H1 (cell line): Measurements from ENCODE around the gene MCMBP. TPM values are rescaled to one million over a fixed set of nuclear protein-coding genes. Genes with fewer than 3 reads are reported as not detected.

Source experiments
- CTCF ChIA-PET: fragments of 300-600 bp; sonication (Branson Sonifier 250); formaldehyde crosslinking; loops from one replicate; lab custom pipeline; 2021; ENCODE audit not compliant: partially characterized antibody; lab: Charles Lee
- POLR2A ChIA-PET: fragments of 300-600 bp; sonication (Branson Sonifier 250); formaldehyde crosslinking; loops from one replicate; lab custom pipeline; 2021; ENCODE audit warnings: inconsistent platforms; ENCODE audit not compliant: partially characterized antibody; lab: Charles Lee
- DNase-seq, 2 experiments: peaks; one replicate each; pipeline versions ENCODE4 v3.0.0 to v3.0.0-alpha.2; 2010 to 2022; ENCODE audit warnings: low spot score in 2 of 2, low read depth in 1 of 2, mixed read lengths in 1 of 2
- FAIRE-seq: peaks from 2 replicates; lab custom pipeline; 2011; peaks lifted over from hg19 to GRCh38; lab: Jason Lieb, UNC
- H2AFZ ChIP-seq: 2 replicates; pipeline ENCODE4 v1.8.1; 2012; ENCODE audit warnings: low read length, inconsistent platforms
- H2AK5ac ChIP-seq: 2 replicates; pipeline ENCODE4 v1.6.1; 2013; ENCODE audit warnings: low read depth, low read length
- H2BK120ac ChIP-seq: replicated peaks from 2 replicates; pipeline ENCODE3; 2013; ENCODE audit warnings: low read depth, low read length, inconsistent platforms
- H2BK12ac ChIP-seq: 2 replicates; pipeline ENCODE4 v1.6.1; 2013; ENCODE audit warnings: low read depth, low read length
- H2BK15ac ChIP-seq: 2 replicates; pipeline ENCODE4 v1.6.1; 2013; ENCODE audit warnings: low read length
- H2BK20ac ChIP-seq: 2 replicates; pipeline ENCODE4 v1.6.1; 2013; ENCODE audit warnings: low read length
- H2BK5ac ChIP-seq: 2 replicates; pipeline ENCODE4 v1.6.1; 2013; ENCODE audit warnings: low read depth, low read length
- H3K14ac ChIP-seq: 2 replicates; pipeline ENCODE4 v1.6.1; 2013; ENCODE audit warnings: inconsistent platforms; ENCODE audit not compliant: insufficient read length
- H3K18ac ChIP-seq: 2 replicates; pipeline ENCODE4 v1.6.1; 2013; ENCODE audit warnings: low read length; ENCODE audit errors: extremely low read depth
- H3K23ac ChIP-seq: 2 replicates; pipeline ENCODE4 v1.6.1; 2013; ENCODE audit warnings: inconsistent platforms; ENCODE audit not compliant: insufficient read length
- H3K23me2 ChIP-seq: 2 replicates; pipeline ENCODE4 v1.6.1; 2013; ENCODE audit warnings: low read depth, low read length
- H3K27ac ChIP-seq: 2 replicates; pipeline ENCODE4 v1.6.1; 2011; ENCODE audit warnings: low read depth, low read length, inconsistent platforms
- H3K27me3 ChIP-seq, 4 experiments: replicated peaks in 1 of 4; 1 replicate in 1 of 4; 2 replicates in 3 of 4; pipeline versions ENCODE4 v1.6.1 to v1.8.1; 2011 to 2013; ENCODE audit warnings: low read length in 3 of 4, mild to moderate bottlenecking in 3 of 4, inconsistent platforms in 2 of 4, mixed read lengths in 2 of 4, moderate library complexity in 1 of 4; ENCODE audit not compliant: control insufficient read depth in 3 of 4, insufficient read depth in 3 of 4; ENCODE audit errors: extremely low read depth in 1 of 4
- H3K36me3 ChIP-seq, 4 experiments: 2 replicates each; pipeline versions ENCODE4 v1.6.1 to v1.8.1; 2011 to 2013; ENCODE audit warnings: mild to moderate bottlenecking in 4 of 4, low read length in 3 of 4, moderate library complexity in 2 of 4, control low read depth in 1 of 4, inconsistent platforms in 1 of 4; ENCODE audit not compliant: insufficient read depth in 4 of 4, control insufficient read depth in 2 of 4
- H3K4ac ChIP-seq: replicated peaks from 2 replicates; pipeline ENCODE3; 2013; ENCODE audit warnings: low read length, low read depth, mixed read lengths, inconsistent platforms; ENCODE audit not compliant: insufficient read length
- H3K4me1 ChIP-seq, 4 experiments: replicated peaks in 1 of 4; 1 replicate in 1 of 4; 2 replicates in 3 of 4; pipeline versions ENCODE4 v1.6.1 to v1.8.1; 2011 to 2013; ENCODE audit warnings: low read length in 3 of 4, inconsistent platforms in 2 of 4, mixed read lengths in 1 of 4; ENCODE audit not compliant: insufficient read depth in 4 of 4, control insufficient read depth in 3 of 4
- H3K4me2 ChIP-seq, 2 experiments: 2 replicates each; pipeline versions ENCODE4 v1.6.1 to v1.8.1; 2011 to 2013; ENCODE audit warnings: low read depth in 2 of 2, low read length in 2 of 2, control low read depth in 1 of 2, inconsistent platforms in 1 of 2, mild to moderate bottlenecking in 1 of 2; ENCODE audit not compliant: insufficient read depth in 1 of 2
- H3K4me3 ChIP-seq, 4 experiments: fragments of 200-600, 300-600 bp in 1 of 4; sonication (generic), shearing (Covaris generic), sonication (Bioruptor Twin) in 1 of 4; 2 replicates each; pipeline versions ENCODE4 v1.5.1 to v1.8.1; 2011 to 2016; ENCODE audit warnings: low read length in 4 of 4, low read depth in 3 of 4, control low read depth in 2 of 4, inconsistent platforms in 2 of 4, mild to moderate bottlenecking in 2 of 4, mixed read lengths in 1 of 4, moderate library complexity in 1 of 4; ENCODE audit not compliant: insufficient read depth in 2 of 4; ENCODE audit errors: extremely low read depth in 1 of 4
- H3K56ac ChIP-seq: replicated peaks from 2 replicates; pipeline ENCODE3; 2013; ENCODE audit warnings: low read depth, mild to moderate bottlenecking, mixed read lengths, low read length, inconsistent platforms; ENCODE audit not compliant: insufficient read length
- H3K79me1 ChIP-seq: 2 replicates; pipeline ENCODE4 v1.6.1; 2013; ENCODE audit warnings: low read depth, low read length, control low read depth
- H3K79me2 ChIP-seq, 2 experiments: 2 replicates each; pipeline versions ENCODE4 v1.6.1 to v1.8.1; 2012 to 2013; ENCODE audit warnings: low read length in 2 of 2, mild to moderate bottlenecking in 2 of 2, inconsistent platforms in 1 of 2; ENCODE audit not compliant: insufficient read depth in 2 of 2, control insufficient read depth in 1 of 2
- H3K9ac ChIP-seq, 4 experiments: replicated peaks in 1 of 4; 1 replicate in 1 of 4; 2 replicates in 3 of 4; pipeline versions ENCODE4 v1.6.1 to v1.8.1; 2011 to 2013; ENCODE audit warnings: low read depth in 3 of 4, low read length in 3 of 4, control low read depth in 2 of 4, mild to moderate bottlenecking in 2 of 4, moderate library complexity in 2 of 4, inconsistent platforms in 1 of 4; ENCODE audit errors: extremely low read depth in 1 of 4
- H3K9me3 ChIP-seq, 2 experiments: 2 replicates each; pipeline versions ENCODE4 v1.6.1 to v1.8.1; 2012 to 2013; ENCODE audit warnings: mild to moderate bottlenecking in 2 of 2, moderate library complexity in 2 of 2, control low read depth in 1 of 2, inconsistent platforms in 1 of 2, low read depth in 1 of 2, low read length in 1 of 2, mixed read lengths in 1 of 2; ENCODE audit not compliant: insufficient read depth in 2 of 2
- H4K20me1 ChIP-seq, 2 experiments: replicated peaks in 1 of 2; 2 replicates each; pipeline versions ENCODE3 to v1.8.1; 2011 to 2013; ENCODE audit warnings: inconsistent platforms in 2 of 2, low read length in 2 of 2, mild to moderate bottlenecking in 1 of 2; ENCODE audit not compliant: insufficient read depth in 2 of 2, control insufficient read depth in 1 of 2
- H4K5ac ChIP-seq: 2 replicates; pipeline ENCODE4 v1.6.1; 2013; ENCODE audit warnings: low read length, low read depth, mixed read lengths, inconsistent platforms; ENCODE audit not compliant: insufficient read length
- H4K8ac ChIP-seq: 2 replicates; pipeline ENCODE4 v1.8.0; 2013; ENCODE audit warnings: mild to moderate bottlenecking, moderate library complexity, low read length, inconsistent platforms; ENCODE audit not compliant: insufficient read depth; ENCODE audit errors: extremely low read depth
- H4K91ac ChIP-seq: replicated peaks from 2 replicates; pipeline ENCODE3; 2013; ENCODE audit warnings: low read length, mixed read lengths, inconsistent platforms; ENCODE audit not compliant: insufficient read length
- CTBP2 ChIP-seq: IDR thresholded peaks from 2 replicates; pipeline ENCODE4 v1.7.0; 2011; ENCODE audit warnings: borderline replicate concordance, mild to moderate bottlenecking, moderate library complexity, mixed read lengths, low read length; ENCODE audit not compliant: insufficient read depth, insufficient read length
- WGBS, 2 experiments: shearing (Covaris generic) in 1 of 2; methylation state at CpG; one replicate each; pipeline versions ENCODE4 v1.1.6 to v1.1.7; 2013 to 2015; ENCODE audit warnings: low lambda C conversion rate in 2 of 2, mixed read lengths in 2 of 2, inconsistent platforms in 1 of 2, low coverage in 1 of 2, missing lambda C conversion rate in 1 of 2; ENCODE audit not compliant: insufficient replicate concordance in 2 of 2, insufficient coverage in 1 of 2, insufficient read length in 1 of 2; ENCODE audit errors: extremely low coverage in 1 of 2, missing lambda C conversion rate in 1 of 2; 5-methylcytosine and 5-hydroxymethylcytosine counted together
- polyA plus RNA-seq, 7 experiments: library from polyadenylated mRNA; depleted of rRNA in 3 of 7; stranded (reverse) in 5 of 7; unstranded in 2 of 7; fragments of >200 nt in 5 of 7; fragments of 200-250 nt in 2 of 7; gene quantifications; 1 replicate in 5 of 7; 2 replicates in 1 of 7; 4 replicates in 1 of 7; pipeline versions ENCODE4 v1.2.1 to v1.2.3, GENCODE V29; 2011 to 2013; ENCODE audit warnings: missing spikeins in 2 of 7, mixed read lengths in 2 of 7
- total RNA-seq: library from RNA; stranded (reverse); fragmentation: NEBNext Ultra II Directional; extraction: Animal tissue kit (Norgen Biotek cat#: 25700); gene quantifications from 2 replicates; pipeline ENCODE4 v1.2.1, GENCODE V29; 2021

Gene MCMBP
- total and polyA plus RNA-seq, 2 of the 8 experiments (the other 6 are each of a cell fraction or from before 2014, with no cell fraction given): 67.3 to 81.7 TPM

DNA sequence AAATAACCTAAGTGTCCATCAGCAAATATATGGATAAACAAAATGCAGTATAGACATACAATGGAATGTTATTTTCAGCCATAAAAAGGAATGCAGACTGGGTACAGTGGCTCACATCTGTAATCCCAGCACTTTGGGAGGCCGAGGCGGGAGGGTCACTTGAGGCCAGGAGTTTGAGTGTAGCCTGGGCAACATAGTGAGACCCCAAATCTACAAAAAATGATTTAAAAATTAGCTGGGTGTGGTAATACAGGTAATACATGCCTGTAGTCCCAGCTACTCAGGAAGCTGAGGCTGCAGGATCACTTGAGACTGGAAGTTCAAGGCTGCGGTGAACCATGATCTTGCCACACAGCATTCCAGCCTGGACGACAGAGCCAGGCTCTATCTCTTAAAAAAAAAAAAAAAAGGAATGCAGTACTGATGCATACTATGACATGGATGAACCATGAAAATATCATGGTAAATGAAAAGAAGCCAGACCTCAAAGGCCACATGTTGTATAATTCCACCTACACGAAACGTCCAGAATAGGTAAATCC is 6.9 kb downstream of the MCMBP start:
- Histone ChIP-seq H3K36me3 (no peaks in the 10 kb centered on the region; a peak in 2 of 8 replicates), H3K79me1 (peaks cover 8% of the 10 kb centered on the region; the same call in 1 of the 2 replicates), H4K91ac (no peak overlapping the region), H3K23me2 (no peaks in the 10 kb centered on the region), H3K27me3 (no peaks in the 10 kb centered on the region), H2BK20ac (no peak overlapping the region), H3K4ac (no peak overlapping the region), H4K5ac (no peak overlapping the region), H3K23ac (no peak overlapping the region), H4K8ac (no peak overlapping the region), H2BK120ac (no peak overlapping the region), H3K27ac (no peak overlapping the region), H3K4me3 (no peak overlapping the region), H2AK5ac (no peak overlapping the region), H3K4me2 (no peak overlapping the region), H3K56ac (no peak overlapping the region), H3K9me3 (no peaks in the 10 kb centered on the region), H3K4me1 (peaks cover 0 to 5% (median 3%) of the 10 kb centered on the region in 4 experiments; a peak in 4 of 7 replicates)
- no peak for DNase-seq
- 90% methylated on average over 5 of the region's 6 CpGs; no CpG with 5 or more reads in 1 of the 2 experiments for WGBS, 2 experiments
- no peak for TF ChIP-seq CTBP2
- TF ChIP-seq, all 59 proteins: peak for 0
- CTCF ChIA-PET: interaction anchor here (1.3 kb wide), 1 partner anchor 257 kb away, joined by 4 read pairs; no protein-coding TSS in a partner anchor
- POLR2A ChIA-PET: no interaction called here
- Histone ChIP-seq H3K18ac (no peak overlapping the region), H4K20me1 (peaks cover 8 to 14% of the 10 kb centered on the region in 2 experiments), H2BK15ac (no peak overlapping the region), H2BK5ac (no peak overlapping the region), H3K14ac (no peak overlapping the region), H3K9ac (no peak overlapping the region), H2BK12ac (no peak overlapping the region), H2AFZ (no peak overlapping the region), H3K79me2 (peaks cover 37 to 98% of the 10 kb centered on the region in 2 experiments)
- no peak for FAIRE-seq
